GM18858 (cell line): ENCODE results near the gene KLF1.

Experiments used
- ATAC-seq: cut with Tn5 transposase; IDR thresholded peaks from one replicate; pipeline ENCODE4 v1.9.1; 2021; ENCODE audit not compliant: unreplicated experiment

Gene KLF1

DNA sequence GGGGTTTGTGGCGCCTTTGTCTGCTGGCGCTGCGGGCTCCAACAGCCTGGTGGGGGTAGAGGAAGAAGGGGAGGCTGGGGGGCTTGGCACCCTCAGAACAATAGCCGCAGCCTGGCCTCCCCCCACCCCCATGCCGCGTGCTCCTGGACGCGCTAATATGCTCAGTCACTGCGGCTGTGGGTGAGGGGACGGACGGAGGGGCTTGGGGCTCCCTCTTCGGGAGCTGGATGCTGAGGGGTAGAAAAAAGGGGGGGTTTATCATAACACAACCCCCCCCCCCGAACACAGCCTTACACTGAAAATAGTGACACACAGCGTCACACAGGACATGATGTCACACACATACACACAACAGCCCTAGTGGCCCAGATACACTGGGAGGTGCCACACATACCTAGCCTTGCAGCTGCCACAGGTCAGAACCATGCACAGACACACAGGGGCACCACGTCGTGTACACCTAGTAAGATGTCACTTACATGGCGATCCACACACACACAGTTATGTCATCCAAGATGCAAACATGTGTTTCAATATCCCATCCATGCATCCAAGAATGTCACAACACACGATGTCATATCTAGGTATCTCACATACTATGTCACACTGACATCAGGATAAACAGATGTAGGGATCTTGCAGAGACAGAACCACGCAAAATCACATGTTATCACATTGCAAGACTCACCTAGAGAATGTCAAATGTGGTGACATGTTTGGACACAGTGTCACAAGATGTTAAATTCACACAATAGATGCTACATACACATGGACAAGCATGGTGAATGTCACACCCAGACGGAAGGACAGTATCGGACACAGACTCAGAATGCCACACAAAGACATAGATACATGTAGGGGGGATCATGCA is 47.9 kb downstream of the KLF1 start:
- no peak for ATAC-seq

DNA sequence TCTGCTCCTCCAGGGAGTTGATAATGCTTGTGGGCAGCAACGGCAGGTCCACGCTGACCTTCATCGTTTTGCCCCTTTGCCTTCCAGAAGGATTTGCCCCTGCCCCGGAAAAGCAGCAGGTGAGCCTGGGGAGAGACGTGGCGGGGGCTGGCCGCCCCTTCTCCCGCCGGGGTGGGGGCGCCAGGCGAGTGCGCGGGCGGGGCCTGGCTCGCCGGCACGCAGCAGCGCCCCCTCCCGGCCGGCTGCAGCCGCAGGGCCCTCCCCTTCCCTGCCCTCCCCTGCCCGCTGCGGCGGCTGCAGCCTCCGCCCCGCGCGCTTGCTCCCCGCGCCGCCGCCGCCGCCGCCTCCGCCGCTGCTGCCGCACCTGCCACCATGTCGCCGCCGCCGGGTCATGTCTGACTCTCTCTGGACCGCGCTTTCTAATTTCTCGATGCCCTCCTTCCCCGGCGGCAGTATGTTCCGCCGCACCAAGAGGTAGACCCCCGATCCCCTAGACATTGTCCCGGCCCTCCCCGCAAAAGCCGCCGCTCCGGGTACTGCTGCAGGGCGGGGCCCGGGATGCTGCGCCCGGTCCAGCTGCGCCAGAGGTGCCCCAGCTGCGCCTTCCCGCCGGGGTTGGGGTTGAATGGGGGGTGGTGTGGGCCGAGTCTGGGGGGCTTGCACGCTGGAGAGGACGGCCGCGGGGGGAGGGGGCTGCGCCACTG is 48.7 kb downstream of the KLF1 start, which contains the start of gene MAST1:
MAST1 (plus strand) TSS at position 334 of the 704 bp plus-strand sequence; CDS start at position 392, 58 bp downstream.
- no peak for ATAC-seq

DNA sequence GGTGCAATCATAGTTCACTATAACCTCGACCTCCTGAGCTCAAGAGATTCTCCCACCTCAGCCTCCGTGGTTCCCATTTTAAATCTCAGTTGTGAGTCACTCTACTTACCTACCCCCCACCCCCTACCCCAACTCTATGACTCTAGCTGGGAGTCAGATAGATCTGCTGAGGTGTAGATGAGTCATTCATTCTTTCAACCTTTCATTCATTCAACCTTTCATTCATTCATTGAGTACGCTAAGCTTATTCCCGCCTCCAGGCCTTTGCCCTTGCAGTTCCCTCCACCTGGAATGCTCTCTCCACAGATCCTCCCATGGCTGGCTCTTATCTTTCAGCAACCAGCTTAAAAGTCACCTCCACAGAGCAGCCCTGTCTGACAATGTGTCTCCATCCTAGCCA is 49.8 kb downstream of the KLF1 start:
- no peak for ATAC-seq

DNA sequence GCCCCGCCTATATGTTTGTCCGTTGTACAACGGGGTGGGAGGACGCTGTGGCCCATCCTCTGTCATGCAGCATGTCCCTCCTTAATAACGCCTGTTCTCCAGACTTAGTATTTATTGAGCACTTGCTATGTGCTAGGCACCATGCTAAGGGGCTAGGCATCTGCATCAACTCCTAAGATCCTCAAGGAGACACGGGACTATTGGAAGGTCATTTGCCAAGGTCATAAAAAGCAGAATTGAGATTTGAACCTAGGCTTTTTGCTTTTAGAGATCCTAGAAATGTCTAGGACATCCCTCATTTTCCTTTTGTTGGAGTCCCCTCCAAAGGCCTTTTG is 50.5 kb downstream of the KLF1 start:
- ATAC-seq = no peak

DNA sequence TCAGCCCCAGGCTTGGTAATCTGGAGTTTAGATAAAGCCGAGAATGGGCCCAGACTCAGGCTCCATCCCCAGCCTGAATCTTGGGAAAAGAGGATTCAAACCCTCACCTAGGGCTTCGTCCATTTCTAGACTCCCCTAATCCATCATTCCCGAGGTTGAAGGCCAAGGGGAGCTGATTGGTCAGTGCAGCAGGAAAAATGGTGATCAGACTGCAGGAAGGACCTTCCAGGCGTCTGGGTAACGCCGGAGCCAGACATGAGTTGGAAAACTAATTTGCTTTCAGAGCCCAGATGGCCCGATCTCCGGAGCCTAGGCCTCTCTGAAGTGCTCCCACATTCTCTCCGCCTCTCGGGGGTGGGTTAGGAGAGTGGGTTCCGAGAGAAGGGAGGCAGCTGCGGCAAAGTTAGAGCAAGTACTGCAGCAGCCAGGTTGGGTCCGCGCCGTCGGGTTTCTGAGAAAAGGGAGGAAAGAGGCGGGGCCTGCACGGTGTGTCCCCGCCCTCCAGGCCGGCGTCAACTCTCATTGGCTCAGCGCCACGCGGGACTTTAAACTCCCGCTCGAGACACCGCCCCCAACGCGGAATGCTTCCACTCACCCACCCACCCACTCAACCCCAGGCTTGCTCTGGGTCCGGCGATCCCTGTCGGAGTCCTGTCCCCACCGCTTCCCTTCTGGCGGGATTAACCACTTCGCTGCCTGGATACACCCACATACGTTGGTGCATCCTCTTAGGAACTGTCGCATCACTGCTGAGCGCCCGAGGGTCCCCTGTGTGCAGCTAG is 51.8 kb downstream of the KLF1 start:
- ATAC-seq = no peak

DNA sequence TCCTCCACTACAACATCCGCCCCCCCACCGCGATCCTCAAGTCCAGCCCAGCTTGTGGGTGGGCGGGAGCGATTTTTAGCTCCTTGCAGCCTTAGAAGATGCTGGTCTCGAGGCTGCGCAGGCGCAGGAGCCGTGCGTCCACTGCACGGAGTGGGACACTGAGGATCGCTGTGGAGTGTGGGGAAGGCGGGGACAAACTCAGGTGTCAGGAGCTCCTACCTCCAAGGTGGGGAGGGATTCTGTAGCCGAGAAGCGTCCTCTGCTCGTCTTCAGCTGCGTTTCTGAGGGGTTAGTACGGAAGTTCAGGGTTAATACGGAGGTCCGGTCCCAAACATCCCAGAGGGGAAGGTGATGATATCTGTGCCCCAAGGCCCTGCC is 52.4 kb downstream of the KLF1 start, which contains the start of gene RTBDN:
RTBDN (minus strand) TSS at position 14 of the 378 bp plus-strand sequence. CDS start 4,600 bp downstream, outside the sequence.
- ATAC-seq = no peak
